RWPE2 (cell line): Measurements from ENCODE around the gene EP300.
"Not testable (repeated sequence)": the region's sequence is repeated elsewhere in the genome, so short reads cannot be mapped to it uniquely, and the experiment has no call there.

Experiments used
- ATAC-seq: fragments of 200-7000 bp; cut with Tn5 transposase; 3 replicates; pipeline ENCODE4 v1.9.1; 2021; ENCODE audit warnings: low read depth
- DNase-seq: peaks from one replicate; pipeline ENCODE4 v3.0.0-alpha.2; 2020; ENCODE audit warnings: low spot score
- H3K27ac ChIP-seq: fragments of 450-650 bp; 2 replicates; pipeline ENCODE4 v1.5.1; 2017; ENCODE audit warnings: mild to moderate bottlenecking; ENCODE audit not compliant: poor library complexity, severe bottlenecking
- H3K27me3 ChIP-seq: fragments of 250-450 bp; sonication (Bioruptor Pico); 2 replicates; pipeline ENCODE4 v1.5.1; 2021; ENCODE audit warnings: mild to moderate bottlenecking, moderate library complexity; ENCODE audit not compliant: insufficient read depth, poor library complexity, severe bottlenecking
- H3K36me3 ChIP-seq: fragments of 250-450 bp; sonication (Bioruptor Pico); 2 replicates; pipeline ENCODE4 v1.5.1; 2020; ENCODE audit warnings: low read depth, mild to moderate bottlenecking, moderate library complexity
- H3K4me1 ChIP-seq: fragments of 250-450 bp; sonication (Bioruptor Pico); 2 replicates; pipeline ENCODE4 v1.5.1; 2021; ENCODE audit warnings: mild to moderate bottlenecking, moderate library complexity; ENCODE audit not compliant: insufficient read depth, poor library complexity, severe bottlenecking
- H3K4me3 ChIP-seq: fragments of 250-450 bp; sonication (Bioruptor Pico); 2 replicates; pipeline ENCODE4 v1.5.1; 2021; ENCODE audit warnings: mild to moderate bottlenecking, moderate library complexity; ENCODE audit not compliant: severe bottlenecking
- H3K9me3 ChIP-seq: fragments of 250-450 bp; sonication (Bioruptor Pico); 2 replicates; pipeline ENCODE4 v1.5.1; 2021; ENCODE audit warnings: mild to moderate bottlenecking, moderate library complexity; ENCODE audit not compliant: severe bottlenecking
- CTCF ChIP-seq: fragments of 450-650 bp; IDR thresholded peaks from one replicate; pipeline ENCODE4 v1.5.1; 2017; ENCODE audit warnings: mild to moderate bottlenecking, moderate library complexity; ENCODE audit not compliant: poor library complexity, severe bottlenecking

Gene EP300

GRCh38 chr22:41062146-41062545, 30.2 kb upstream of the EP300 start:
- H3K27ac ChIP-seq, result no peak overlapping the region
- H3K36me3 ChIP-seq, result no peaks in the 10 kb centered on the region
- DNase-seq (no peak), ATAC-seq (no peak)
- H3K4me3 ChIP-seq, result no peak overlapping the region
- no peaks in the 10 kb centered on the region for H3K27me3 ChIP-seq
- TF ChIP-seq CTCF, result no peak
- no peaks in the 10 kb centered on the region for H3K9me3 ChIP-seq
- no peaks in the 10 kb centered on the region for H3K4me1 ChIP-seq

DNA sequence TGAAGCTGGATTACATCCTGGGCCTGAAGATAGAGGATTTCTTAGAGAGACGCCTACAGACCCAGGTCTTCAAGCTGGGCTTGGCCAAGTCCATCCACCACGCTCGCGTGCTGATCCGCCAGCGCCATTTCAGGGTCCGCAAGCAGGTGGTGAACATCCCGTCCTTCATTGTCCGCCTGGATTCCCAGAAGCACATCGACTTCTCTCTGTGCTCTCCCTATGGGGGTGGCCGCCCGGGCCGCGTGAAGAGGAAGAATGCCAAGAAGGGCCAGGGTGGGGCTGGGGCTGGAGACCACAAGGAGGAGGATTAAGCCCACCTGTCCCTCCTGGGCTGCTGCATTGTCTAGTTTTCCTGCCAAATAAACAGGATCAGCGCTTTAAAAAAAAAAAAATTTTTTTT, 28.1 kb upstream of the EP300 start:
- not testable (repeated sequence) for H3K9me3 ChIP-seq, H3K4me3 ChIP-seq, DNase-seq, H3K36me3 ChIP-seq, H3K27me3 ChIP-seq, ATAC-seq, H3K27ac ChIP-seq, H3K4me1 ChIP-seq

GRCh38 chr22:41066341-41066740, 26.1 kb upstream of the EP300 start:
- not testable (repeated sequence) for H3K4me1 ChIP-seq, H3K27me3 ChIP-seq, H3K9me3 ChIP-seq, H3K27ac ChIP-seq, DNase-seq, H3K36me3 ChIP-seq, H3K4me3 ChIP-seq, ATAC-seq

DNA sequence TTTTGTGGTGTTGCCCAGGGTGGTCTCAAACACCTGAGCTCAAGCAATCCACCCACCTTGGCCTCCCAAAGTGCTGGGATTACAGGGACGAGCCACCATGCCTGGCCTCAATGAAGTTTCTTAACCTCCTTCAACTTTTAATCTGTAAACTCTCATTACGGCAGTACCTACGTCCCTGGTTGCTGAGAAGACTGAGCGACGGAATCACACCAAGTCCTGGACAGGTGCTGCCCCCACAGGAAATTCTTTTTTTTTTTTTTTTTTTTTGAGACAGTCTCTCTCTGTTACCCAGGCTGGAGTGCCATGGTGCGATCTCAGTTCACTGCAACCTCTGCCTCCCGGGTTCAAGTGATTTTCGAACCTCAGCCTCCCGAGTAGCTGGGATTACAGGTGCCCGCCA, 24.4 kb upstream of the EP300 start:
- not testable (repeated sequence) for H3K27me3 ChIP-seq, H3K4me1 ChIP-seq, H3K4me3 ChIP-seq, ATAC-seq, DNase-seq, H3K27ac ChIP-seq, H3K36me3 ChIP-seq, H3K9me3 ChIP-seq

DNA sequence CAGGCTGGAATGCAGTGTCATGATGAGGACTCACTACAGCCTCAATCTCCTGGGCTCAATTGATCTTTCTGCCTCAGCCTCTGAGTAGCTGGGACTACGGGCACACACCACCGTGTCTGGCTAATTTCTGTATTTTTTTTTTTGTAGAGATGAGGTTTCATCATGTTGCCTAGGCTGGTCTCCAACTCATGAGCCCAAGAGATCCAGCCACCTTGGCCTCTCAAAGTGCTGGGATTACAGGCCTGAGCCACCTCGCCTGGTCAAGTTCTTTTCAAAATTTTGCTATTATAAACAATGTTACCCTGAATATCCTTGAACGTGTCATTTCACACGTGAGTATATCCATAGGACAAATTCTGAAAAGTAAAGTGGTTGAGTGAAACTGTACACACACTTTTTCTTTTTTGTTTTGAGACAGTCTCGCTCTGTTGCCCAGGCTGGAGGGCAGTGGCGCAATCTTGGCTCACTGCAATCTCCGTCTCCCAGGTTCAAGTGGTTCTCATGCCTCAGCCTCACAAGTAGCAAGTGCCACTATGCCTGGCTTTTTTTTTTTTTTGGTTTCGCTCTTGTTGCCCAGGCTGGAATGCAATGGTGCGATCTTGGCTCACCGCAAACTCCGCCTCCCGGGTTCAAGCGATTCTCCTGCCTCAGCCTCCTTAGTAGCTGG, 21.6 kb upstream of the EP300 start:
- H3K27me3 ChIP-seq, result no peaks in the 10 kb centered on the region
- no peaks in the 10 kb centered on the region for H3K36me3 ChIP-seq
- no peak for TF ChIP-seq CTCF
- no peak for ATAC-seq
- no peak overlapping the region for H3K27ac ChIP-seq
- DNase-seq, result no peak
- H3K9me3 ChIP-seq, result no peaks in the 10 kb centered on the region
- H3K4me3 ChIP-seq, result no peak overlapping the region
- no peaks in the 10 kb centered on the region for H3K4me1 ChIP-seq

DNA sequence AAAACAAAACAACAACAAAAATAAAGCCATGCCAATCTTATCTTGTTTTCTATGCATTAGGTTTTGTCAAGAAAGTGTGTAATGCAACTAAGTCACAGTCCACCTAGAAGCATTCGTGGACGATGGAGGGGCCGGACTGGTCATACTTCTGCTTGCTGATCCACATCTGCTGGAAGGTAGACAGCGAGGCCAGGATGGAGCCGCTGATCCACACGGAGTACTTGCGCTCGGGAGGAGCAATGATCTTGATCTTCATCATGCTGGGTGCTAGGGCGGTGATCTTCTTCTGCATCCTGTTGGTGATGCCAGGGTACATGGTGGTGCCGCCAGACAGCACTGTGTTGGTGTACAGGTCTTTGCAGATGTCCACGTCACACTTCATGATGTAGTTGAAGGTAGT, 18.3 kb upstream of the EP300 start:
- Histone ChIP-seq H3K9me3 (no peaks in the 10 kb centered on the region), H3K27me3 (no peaks in the 10 kb centered on the region), H3K4me1 (no peaks in the 10 kb centered on the region), H3K27ac (no peak overlapping the region), H3K36me3 (no peaks in the 10 kb centered on the region), H3K4me3 (no peak overlapping the region)
- no peak for DNase-seq
- no peak for ATAC-seq
- TF ChIP-seq CTCF, result no peak
